Keratinocyte (primary cell): Measurements from ENCODE around the gene UROC1. TPM values are rescaled to one million over a fixed set of nuclear protein-coding genes. Genes with fewer than 3 reads are reported as not detected.

Source experiments
- DNase-seq: peaks from one replicate; pipeline ENCODE4 v3.0.0-alpha.2; 2011; ENCODE audit warnings: low read depth, missing footprints, low spot score
- FAIRE-seq: peaks from 2 replicates; lab custom pipeline; 2011; peaks lifted over from hg19 to GRCh38; lab: Jason Lieb, UNC
- H2AFZ ChIP-seq: 2 replicates; pipeline ENCODE4 v1.6.0; 2012; ENCODE audit warnings: low read length, control low read depth, inconsistent platforms; ENCODE audit not compliant: control insufficient read depth
- H3K27ac ChIP-seq: 2 replicates; pipeline ENCODE4 v1.5.1; 2011; ENCODE audit warnings: low read length; ENCODE audit not compliant: control insufficient read depth, insufficient read depth
- H3K27me3 ChIP-seq: 3 replicates; pipeline ENCODE4 v1.6.0; 2011; ENCODE audit warnings: low read length; ENCODE audit not compliant: control insufficient read depth, insufficient read depth; ENCODE audit errors: extremely low read depth
- H3K36me3 ChIP-seq, 2 experiments: 2 replicates in 1 of 2; 3 replicates in 1 of 2; pipeline ENCODE4 v1.5.1; 2011; ENCODE audit warnings: low read length in 2 of 2, mild to moderate bottlenecking in 1 of 2; ENCODE audit not compliant: control insufficient read depth in 2 of 2, insufficient read depth in 2 of 2; ENCODE audit errors: extremely low read depth in 1 of 2
- H3K4me1 ChIP-seq: 3 replicates; pipeline ENCODE4 v1.5.1; 2011; ENCODE audit warnings: low read length; ENCODE audit not compliant: control insufficient read depth, insufficient read depth; ENCODE audit errors: extremely low read depth
- H3K4me2 ChIP-seq: 3 replicates; pipeline ENCODE4 v1.6.0; 2011; ENCODE audit warnings: low read depth, low read length; ENCODE audit not compliant: control insufficient read depth, insufficient read depth; ENCODE audit errors: extremely low read depth
- H3K4me3 ChIP-seq, 3 experiments: fragments of 200-600 bp in 1 of 3; sonication (generic) in 1 of 3; 2 replicates in 2 of 3; 3 replicates in 1 of 3; pipeline ENCODE4 v1.5.1; 2011 to 2016; ENCODE audit warnings: low read length in 3 of 3, mild to moderate bottlenecking in 3 of 3, control low read depth in 2 of 3, inconsistent platforms in 1 of 3, low read depth in 1 of 3, mixed read lengths in 1 of 3, mixed run types in 1 of 3, moderate library complexity in 1 of 3; ENCODE audit not compliant: control insufficient read depth in 2 of 3, insufficient read depth in 2 of 3; ENCODE audit errors: extremely low read depth in 1 of 3
- H3K79me2 ChIP-seq: 2 replicates; pipeline ENCODE4 v1.6.0; 2012; ENCODE audit warnings: low read length; ENCODE audit not compliant: control insufficient read depth, insufficient read depth
- H3K9ac ChIP-seq: 3 replicates; pipeline ENCODE4 v1.6.0; 2011; ENCODE audit warnings: low read length; ENCODE audit not compliant: control insufficient read depth, insufficient read depth; ENCODE audit errors: extremely low read depth
- H3K9me1 ChIP-seq: 3 replicates; pipeline ENCODE4 v1.6.0; 2011; ENCODE audit warnings: low read length; ENCODE audit not compliant: control insufficient read depth, insufficient read depth; ENCODE audit errors: extremely low read depth
- H3K9me3 ChIP-seq: 2 replicates; pipeline ENCODE4 v1.5.1; 2012; ENCODE audit warnings: low read depth, low read length; ENCODE audit not compliant: control insufficient read depth
- H4K20me1 ChIP-seq: 3 replicates; pipeline ENCODE4 v1.6.0; 2011; ENCODE audit warnings: low read length; ENCODE audit not compliant: control insufficient read depth, insufficient read depth; ENCODE audit errors: extremely low read depth
- EZH2 ChIP-seq: IDR thresholded peaks from one replicate; pipeline ENCODE4 v1.6.1; 2012; ENCODE audit warnings: inconsistent platforms, mild to moderate bottlenecking, low read length, moderate library complexity
- dilution Hi-C: fragments of 300-500 bp; cut with MboI; formaldehyde crosslinking; loops from one replicate; pipeline ENCODE4 v1.7.0; 2020; ENCODE audit warnings: low sequenced_read_pairs; ENCODE audit not compliant: extremely low pct_ligation_motif_present
- polyA plus RNA-seq, 5 experiments: library from polyadenylated mRNA; depleted of rRNA in 3 of 5; stranded (reverse) in 3 of 5; stranded (forward) in 1 of 5; unstranded in 1 of 5; fragments of >200 nt; gene quantifications; 1 replicate in 1 of 5; 2 replicates in 3 of 5; 3 replicates in 1 of 5; pipeline versions ENCODE4 v1.2.1 to v1.2.3, GENCODE V29; 2011 to 2012; ENCODE audit warnings: missing spikeins in 2 of 5, low read depth in 1 of 5, low replicate concordance in 1 of 5
- TF ChIP-seq, protein P1 (sequence below), 3 experiments: IDR thresholded peaks in 1 of 3; conservative IDR thresholded peaks in 1 of 3; optimal IDR thresholded peaks in 1 of 3; 2 replicates in 2 of 3; 3 replicates in 1 of 3; pipeline versions ENCODE3 to v1.5.1; 2011; ENCODE audit warnings: low read length in 3 of 3, mild to moderate bottlenecking in 3 of 3, moderate library complexity in 2 of 3, control low read depth in 1 of 3, inconsistent platforms in 1 of 3; ENCODE audit not compliant: insufficient read depth in 2 of 3; ENCODE audit errors: extremely low read depth in 1 of 3

The UROC1 gene
- polyA plus RNA-seq, 1 donor (not counting 4 experiments of a cell fraction or from before 2014, with no cell fraction given) = not detected

DNA sequence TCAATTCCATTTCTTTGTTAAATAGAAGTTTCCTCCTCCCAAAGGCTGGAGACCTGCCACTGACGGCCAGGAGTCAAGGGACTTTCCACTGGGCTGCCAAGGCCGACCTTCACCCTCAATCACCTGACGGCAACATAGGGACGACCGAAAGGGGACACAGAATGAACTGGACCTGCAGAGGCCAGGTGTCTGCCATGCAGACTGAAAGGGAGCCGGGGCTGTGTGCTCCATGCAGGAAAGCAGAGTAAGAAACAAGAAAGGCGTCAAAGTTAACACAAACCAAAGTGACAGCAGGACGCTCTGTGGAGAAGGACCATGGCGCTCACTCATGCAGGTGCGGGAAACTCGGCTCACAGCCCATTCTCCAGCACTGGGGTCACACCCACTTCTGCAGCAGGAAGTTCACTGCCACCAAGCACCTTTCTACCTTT is 67.9 kb downstream of the UROC1 start:
- Histone ChIP-seq H3K4me1 (no peaks in the 10 kb centered on the region), H3K27me3 (no peaks in the 10 kb centered on the region), H3K79me2 (no peaks in the 10 kb centered on the region), H3K9me3 (no peaks in the 10 kb centered on the region), H3K36me3 (peaks cover 14 to 17% of the 10 kb centered on the region in 2 experiments), H2AFZ (no peak overlapping the region), H3K27ac (no peak overlapping the region), H4K20me1 (peaks cover 4% of the 10 kb centered on the region), H3K4me2 (no peak overlapping the region), H3K4me3 (no peak overlapping the region), H3K9me1 (peaks cover 2% of the 10 kb centered on the region), H3K9ac (no peak overlapping the region)
- FAIRE-seq (no peak), DNase-seq (no peak)
- TF ChIP-seq, protein P1, sequence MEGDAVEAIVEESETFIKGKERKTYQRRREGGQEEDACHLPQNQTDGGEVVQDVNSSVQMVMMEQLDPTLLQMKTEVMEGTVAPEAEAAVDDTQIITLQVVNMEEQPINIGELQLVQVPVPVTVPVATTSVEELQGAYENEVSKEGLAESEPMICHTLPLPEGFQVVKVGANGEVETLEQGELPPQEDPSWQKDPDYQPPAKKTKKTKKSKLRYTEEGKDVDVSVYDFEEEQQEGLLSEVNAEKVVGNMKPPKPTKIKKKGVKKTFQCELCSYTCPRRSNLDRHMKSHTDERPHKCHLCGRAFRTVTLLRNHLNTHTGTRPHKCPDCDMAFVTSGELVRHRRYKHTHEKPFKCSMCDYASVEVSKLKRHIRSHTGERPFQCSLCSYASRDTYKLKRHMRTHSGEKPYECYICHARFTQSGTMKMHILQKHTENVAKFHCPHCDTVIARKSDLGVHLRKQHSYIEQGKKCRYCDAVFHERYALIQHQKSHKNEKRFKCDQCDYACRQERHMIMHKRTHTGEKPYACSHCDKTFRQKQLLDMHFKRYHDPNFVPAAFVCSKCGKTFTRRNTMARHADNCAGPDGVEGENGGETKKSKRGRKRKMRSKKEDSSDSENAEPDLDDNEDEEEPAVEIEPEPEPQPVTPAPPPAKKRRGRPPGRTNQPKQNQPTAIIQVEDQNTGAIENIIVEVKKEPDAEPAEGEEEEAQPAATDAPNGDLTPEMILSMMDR (optimal IDR thresholded peaks at IDR 0.05 in 1 of 3, IDR thresholded peaks at IDR 0.05 in 1 of 3, conservative IDR thresholded peaks at IDR 0.05 in 1 of 3; ENCODE audit: extremely low read depth in 1 of 3, insufficient read depth in 2 of 3, low read length in 3 of 3) = no peak
- no peak for TF ChIP-seq EZH2
- dilution Hi-C loops = no loop called here

DNA sequence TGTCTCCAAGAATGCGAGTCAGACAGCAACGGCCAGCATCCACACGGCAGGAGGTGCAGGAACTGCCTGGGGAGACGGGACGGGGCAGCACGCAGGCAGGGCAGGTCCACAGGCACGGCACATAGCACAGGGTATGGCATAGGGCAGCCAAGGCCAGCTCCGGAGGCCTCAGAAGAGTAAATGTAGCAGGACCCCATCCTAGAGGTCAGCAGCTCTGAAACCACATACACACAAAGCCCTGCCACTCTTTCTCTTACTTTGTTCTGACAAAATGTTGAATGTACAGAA is 68.7 kb downstream of the UROC1 start:
- no peak overlapping the region for H3K4me2 ChIP-seq
- peaks cover 2% of the 10 kb centered on the region for H3K9me1 ChIP-seq
- H3K79me2 ChIP-seq = no peaks in the 10 kb centered on the region
- dilution Hi-C loops = no loop called here
- TF ChIP-seq, protein P1 (optimal IDR thresholded peaks at IDR 0.05 in 1 of 3, IDR thresholded peaks at IDR 0.05 in 1 of 3, conservative IDR thresholded peaks at IDR 0.05 in 1 of 3; ENCODE audit: extremely low read depth in 1 of 3, insufficient read depth in 2 of 3, low read length in 3 of 3) = no peak
- TF ChIP-seq EZH2 = no peak
- H3K27me3 ChIP-seq = no peaks in the 10 kb centered on the region
- FAIRE-seq (no peak), DNase-seq (no peak)
- no peak overlapping the region for H3K27ac ChIP-seq
- H4K20me1 ChIP-seq = peaks cover 4% of the 10 kb centered on the region
- peaks cover 14 to 17% of the 10 kb centered on the region in 2 experiments for H3K36me3 ChIP-seq
- no peak overlapping the region for H3K9ac ChIP-seq
- no peaks in the 10 kb centered on the region for H3K4me1 ChIP-seq
- H3K4me3 ChIP-seq = no peak overlapping the region
- no peak overlapping the region for H2AFZ ChIP-seq
- H3K9me3 ChIP-seq = no peaks in the 10 kb centered on the region
